OCI-LY7 (cell line): ENCODE data around the gene KRT13. TPM values are rescaled to one million over a fixed set of nuclear protein-coding genes. Genes with fewer than 3 reads are reported as not detected.

Experiments used
- BruUV-seq: library from RNA; stranded (reverse); fragments of 400-500 nt; replicated peaks from 2 replicates; lab custom pipeline; 2021; lab: Mats Ljungman, UMichigan
- CTCF ChIA-PET: fragments of 300-600 bp; sonication (Branson Sonifier 250); formaldehyde crosslinking; loops from one replicate; lab custom pipeline; 2022; ENCODE audit warnings: antibody characterized with exemption; ENCODE audit not compliant: unreplicated experiment; lab: Charles Lee
- POLR2A ChIA-PET: fragments of 300-600 bp; sonication (Branson Sonifier 250); formaldehyde crosslinking; loops from one replicate; lab custom pipeline; 2022; ENCODE audit warnings: antibody characterized with exemption; lab: Charles Lee
- DNase-seq: peaks from one replicate; pipeline ENCODE4 v3.0.0-alpha.2; 2015; ENCODE audit warnings: low spot score
- H2AFZ ChIP-seq: fragments of 200-600 bp; sonication (generic), shearing (Covaris generic); 2 replicates; pipeline ENCODE4 v1.6.1; 2014; ENCODE audit warnings: mild to moderate bottlenecking, antibody characterized with exemption, low read length, moderate library complexity
- H3K27ac ChIP-seq: fragments of 200-600 bp; sonication (generic); 2 replicates; pipeline ENCODE4 v1.5.1; 2014; ENCODE audit warnings: mixed run types, low read depth, mild to moderate bottlenecking, moderate library complexity, low read length, inconsistent platforms; ENCODE audit not compliant: poor library complexity, severe bottlenecking
- H3K36me3 ChIP-seq: fragments of 200-600 bp; sonication (generic); 2 replicates; pipeline ENCODE4 v1.6.1; 2014; ENCODE audit warnings: mild to moderate bottlenecking, antibody characterized with exemption, low read length, moderate library complexity, mixed read lengths; ENCODE audit not compliant: insufficient read depth
- H3K4me1 ChIP-seq: fragments of 200-600 bp; sonication (generic); 2 replicates; pipeline ENCODE4 v1.5.1; 2014; ENCODE audit warnings: mild to moderate bottlenecking, low read length; ENCODE audit not compliant: insufficient read depth, poor library complexity, severe bottlenecking
- H3K4me2 ChIP-seq: fragments of 200-600 bp; sonication (generic); 2 replicates; pipeline ENCODE4 v1.6.1; 2014; ENCODE audit warnings: mild to moderate bottlenecking, low read length
- H3K4me3 ChIP-seq: fragments of 200-600 bp; sonication (generic); 2 replicates; pipeline ENCODE4 v1.5.1; 2014; ENCODE audit warnings: mild to moderate bottlenecking, low read depth, low read length; ENCODE audit not compliant: poor library complexity, severe bottlenecking
- H3K79me2 ChIP-seq: fragments of 200-600 bp; sonication (generic); 2 replicates; pipeline ENCODE4 v1.6.1; 2016; ENCODE audit warnings: low read depth, mild to moderate bottlenecking, low read length, moderate library complexity, mixed read lengths; ENCODE audit not compliant: insufficient read depth
- H3K9me2 ChIP-seq: fragments of 200-600 bp; sonication (generic); 2 replicates; pipeline ENCODE4 v1.6.1; 2016; ENCODE audit warnings: mild to moderate bottlenecking, low read length, mixed read lengths; ENCODE audit not compliant: insufficient read depth
- H3K9me3 ChIP-seq: fragments of 200-600 bp; sonication (generic); 2 replicates; pipeline ENCODE4 v1.6.1; 2014; ENCODE audit warnings: mild to moderate bottlenecking, mixed run types, low read length, mixed read lengths
- H4K20me1 ChIP-seq: fragments of 200-600 bp; sonication (generic); 2 replicates; pipeline ENCODE4 v1.6.1; 2014; ENCODE audit warnings: mild to moderate bottlenecking, antibody characterized with exemption, low read length, moderate library complexity, mixed read lengths; ENCODE audit not compliant: insufficient read depth
- EZH2phosphoT487 ChIP-seq: fragments of 200-600 bp; sonication (generic); IDR thresholded peaks from 2 replicates; pipeline ENCODE4 v1.6.1; 2018; ENCODE audit warnings: low read depth, borderline replicate concordance, mild to moderate bottlenecking, mixed run types, antibody characterized with exemption, low read length, moderate library complexity, mixed read lengths
- intact Hi-C: fragments of 100-400 bp; cut with micrococcal nuclease; formaldehyde crosslinking; loops from one replicate; pipeline ENCODE4 v1.10.0; 2022; ENCODE audit not compliant: unreplicated experiment
- total RNA-seq, 2 experiments: library from RNA; depleted of rRNA in 1 of 2; stranded (reverse); fragments of >200 nt in 1 of 2; shearing (Covaris generic) in 1 of 2; gene quantifications; 2 replicates each; pipeline ENCODE4 v1.2.3, GENCODE V29; 2014 to 2022
- TF ChIP-seq, protein P1 (sequence below): fragments of 200-600 bp; sonication (generic); conservative IDR thresholded peaks from 2 replicates; pipeline ENCODE4 v1.5.1; 2014; ENCODE audit warnings: mild to moderate bottlenecking, antibody characterized with exemption, low read length, moderate library complexity, mixed read lengths

Gene KRT13
- total RNA-seq, 2 experiments from 2014 or later: not detected

GRCh38 chr17:41524261-41524660, 18.8 kb upstream of the KRT13 start:
- ChIA-PET CTCF (no interaction called here), POLR2A (no interaction called here)
- Histone ChIP-seq H3K9me3 (no peaks in the 10 kb centered on the region), H3K36me3 (no peaks in the 10 kb centered on the region), H3K79me2 (no peaks in the 10 kb centered on the region), H3K9me2 (no peaks in the 10 kb centered on the region), H3K4me3 (no peak overlapping the region), H3K27ac (no peak overlapping the region), H3K4me1 (no peaks in the 10 kb centered on the region), H3K4me2 (no peak overlapping the region), H4K20me1 (no peaks in the 10 kb centered on the region), H2AFZ (no peak overlapping the region)
- TF ChIP-seq, protein P1, sequence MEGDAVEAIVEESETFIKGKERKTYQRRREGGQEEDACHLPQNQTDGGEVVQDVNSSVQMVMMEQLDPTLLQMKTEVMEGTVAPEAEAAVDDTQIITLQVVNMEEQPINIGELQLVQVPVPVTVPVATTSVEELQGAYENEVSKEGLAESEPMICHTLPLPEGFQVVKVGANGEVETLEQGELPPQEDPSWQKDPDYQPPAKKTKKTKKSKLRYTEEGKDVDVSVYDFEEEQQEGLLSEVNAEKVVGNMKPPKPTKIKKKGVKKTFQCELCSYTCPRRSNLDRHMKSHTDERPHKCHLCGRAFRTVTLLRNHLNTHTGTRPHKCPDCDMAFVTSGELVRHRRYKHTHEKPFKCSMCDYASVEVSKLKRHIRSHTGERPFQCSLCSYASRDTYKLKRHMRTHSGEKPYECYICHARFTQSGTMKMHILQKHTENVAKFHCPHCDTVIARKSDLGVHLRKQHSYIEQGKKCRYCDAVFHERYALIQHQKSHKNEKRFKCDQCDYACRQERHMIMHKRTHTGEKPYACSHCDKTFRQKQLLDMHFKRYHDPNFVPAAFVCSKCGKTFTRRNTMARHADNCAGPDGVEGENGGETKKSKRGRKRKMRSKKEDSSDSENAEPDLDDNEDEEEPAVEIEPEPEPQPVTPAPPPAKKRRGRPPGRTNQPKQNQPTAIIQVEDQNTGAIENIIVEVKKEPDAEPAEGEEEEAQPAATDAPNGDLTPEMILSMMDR: no peak
- TF ChIP-seq EZH2phosphoT487: no peak
- BruUV-seq: no TSS peak
- intact Hi-C loops: no loop called here
- DNase-seq: no peak

DNA sequence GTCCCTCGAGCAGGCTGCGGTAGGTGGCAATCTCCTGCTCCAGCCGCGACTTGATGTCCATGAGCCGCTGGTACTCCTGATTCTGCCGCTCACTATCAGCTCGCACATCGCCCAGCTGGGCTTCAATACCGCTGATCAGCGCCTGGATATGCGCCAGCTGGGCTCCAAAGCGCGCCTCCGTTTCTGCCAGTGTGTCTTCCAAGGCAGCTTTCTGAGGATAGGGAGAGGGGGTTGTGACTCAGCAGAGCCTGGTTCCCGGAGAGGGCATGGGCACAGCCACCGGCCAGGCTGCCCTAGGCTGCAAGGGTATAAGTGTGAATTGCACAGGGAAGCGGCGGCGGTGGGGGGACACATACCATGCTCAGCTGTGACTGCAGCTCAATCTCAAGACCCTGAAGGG, 18.4 kb upstream of the KRT13 start:
- TF ChIP-seq, protein P1: no peak
- no peak for TF ChIP-seq EZH2phosphoT487
- no peaks in the 10 kb centered on the region for H3K79me2 ChIP-seq
- no peaks in the 10 kb centered on the region for H3K36me3 ChIP-seq
- intact Hi-C loops: no loop called here
- no peaks in the 10 kb centered on the region for H3K9me2 ChIP-seq
- no TSS peak for BruUV-seq
- no peaks in the 10 kb centered on the region for H3K4me1 ChIP-seq
- CTCF ChIA-PET: no interaction called here
- no peaks in the 10 kb centered on the region for H3K9me3 ChIP-seq
- H3K27ac ChIP-seq: no peak overlapping the region
- POLR2A ChIA-PET: no interaction called here
- H3K4me2 ChIP-seq: no peak overlapping the region
- H3K4me3 ChIP-seq: no peak overlapping the region
- no peaks in the 10 kb centered on the region for H4K20me1 ChIP-seq
- no peak for DNase-seq
- no peak overlapping the region for H2AFZ ChIP-seq

DNA sequence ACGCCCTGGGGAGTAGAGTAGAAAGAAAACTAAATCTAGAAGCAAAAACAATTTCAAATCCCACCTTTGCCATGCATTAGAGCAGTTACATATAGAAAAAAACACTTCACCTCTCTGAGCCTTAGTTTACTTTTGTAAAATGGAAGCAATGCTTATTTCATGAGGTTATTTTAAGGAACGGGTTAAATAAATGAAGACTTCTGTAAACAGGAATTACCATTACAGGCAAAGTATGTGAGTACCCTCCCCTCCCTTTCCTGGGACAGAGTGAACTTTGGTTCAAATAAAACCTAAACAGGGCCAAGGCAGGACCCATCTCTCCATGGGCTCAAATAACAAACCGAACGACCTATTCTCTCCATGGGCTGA, 17.8 kb upstream of the KRT13 start:
- no peak overlapping the region for H2AFZ ChIP-seq
- no peak overlapping the region for H3K4me2 ChIP-seq
- ChIA-PET CTCF (no interaction called here), POLR2A (no interaction called here)
- DNase-seq: no peak
- no peak overlapping the region for H3K27ac ChIP-seq
- H3K9me3 ChIP-seq: no peaks in the 10 kb centered on the region
- no peaks in the 10 kb centered on the region for H4K20me1 ChIP-seq
- no TSS peak for BruUV-seq
- H3K79me2 ChIP-seq: no peaks in the 10 kb centered on the region
- H3K4me3 ChIP-seq: no peak overlapping the region
- H3K9me2 ChIP-seq: no peaks in the 10 kb centered on the region
- intact Hi-C loops: no loop called here
- H3K36me3 ChIP-seq: no peaks in the 10 kb centered on the region
- TF ChIP-seq EZH2phosphoT487: no peak
- TF ChIP-seq, protein P1: no peak
- no peaks in the 10 kb centered on the region for H3K4me1 ChIP-seq
